Fibroblast of upper back skin (primary cell): ENCODE data around the gene CDCP1.

Experiments used
- DNase-seq: peaks from one replicate; pipeline ENCODE4 v3.0.0-alpha.2; 2013

CDCP1 gene

GRCh38 chr3:45145681-45146614, at the start of gene CDCP1:
TSS of gene CDCP1 (minus strand) at chr3:45146378. CDS start at chr3:45146287, 91 bp downstream.
- no peak for DNase-seq

- no peak for DNase-seq
Measured at GRCh38 chr3:45194791-45195190, 48.6 kb upstream of the CDCP1 start.

DNA sequence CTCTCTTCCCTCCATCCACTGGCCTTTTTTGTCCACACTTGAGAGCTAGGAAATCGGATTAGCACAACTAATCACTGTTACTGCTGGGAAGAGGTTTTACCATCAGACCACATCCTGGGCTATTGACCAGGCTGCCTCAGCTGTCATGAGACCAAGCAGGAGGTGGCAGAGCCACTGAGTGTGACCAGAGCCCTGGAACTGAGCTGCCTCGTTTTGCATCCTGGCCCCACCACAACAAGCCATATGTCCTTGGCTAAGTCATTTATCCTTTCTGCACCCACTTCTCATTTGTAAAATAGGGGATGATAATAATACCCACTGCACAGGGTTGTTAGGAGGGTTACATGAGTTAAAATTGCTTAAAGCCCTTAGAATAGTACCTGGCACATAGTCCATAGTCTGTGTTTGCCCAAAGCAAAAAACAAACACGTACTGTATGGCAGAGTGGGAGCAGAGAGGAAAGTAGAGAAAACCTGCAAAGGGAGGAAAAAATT, 45.8 kb upstream of the CDCP1 start:
- no peak for DNase-seq

GRCh38 chr3:45191424-45191823, 45.2 kb upstream of the CDCP1 start:
- DNase-seq = no peak

DNA sequence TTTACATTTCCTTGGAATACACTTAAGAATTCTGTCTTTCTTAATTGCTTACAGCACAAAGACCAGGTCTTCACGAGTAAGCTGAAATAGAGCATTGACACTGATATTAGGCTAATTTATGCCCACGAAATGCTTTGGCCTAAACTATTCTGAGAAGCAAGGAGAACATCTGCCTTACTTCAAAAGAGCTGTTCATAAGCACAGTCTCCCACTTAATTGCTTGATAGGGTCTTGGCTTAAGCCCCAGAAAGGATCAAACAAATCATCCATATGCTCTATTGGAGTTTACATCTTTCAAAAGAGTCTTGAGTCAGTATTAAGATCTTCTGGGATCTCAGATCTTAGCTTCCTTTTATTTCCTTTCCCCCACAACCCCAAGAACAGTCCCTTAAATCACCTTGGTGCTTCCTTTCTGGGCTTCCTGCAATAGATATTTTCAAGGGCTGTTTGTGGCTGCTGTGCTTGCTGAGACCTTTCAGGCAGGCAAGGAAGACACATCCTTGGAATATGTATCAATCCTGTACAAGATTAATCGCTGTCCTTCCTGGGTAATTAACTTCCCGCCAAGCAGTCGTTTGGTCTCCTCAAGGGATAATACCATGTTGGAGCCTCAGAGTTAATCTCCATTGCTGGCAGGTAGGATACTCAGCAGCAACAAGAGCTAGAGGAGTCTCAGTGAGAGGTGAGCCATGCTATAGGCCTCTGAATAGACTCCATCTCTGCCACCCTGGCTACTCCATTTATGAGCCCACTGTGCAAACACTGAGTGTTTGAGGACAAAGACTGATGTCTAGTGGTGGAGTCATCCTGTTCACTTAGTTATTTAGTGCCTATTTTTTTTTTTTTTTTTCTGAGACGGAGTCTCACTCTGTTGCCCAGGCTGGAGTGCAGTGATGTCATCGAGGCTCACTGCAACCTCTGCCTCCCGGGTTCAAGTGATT, 42.8 kb upstream of the CDCP1 start:
- peak; percentile 16 for DNase-seq

- DNase-seq = no peak
Measured at GRCh38 chr3:45187694-45188141, 41.5 kb upstream of the CDCP1 start.

DNA sequence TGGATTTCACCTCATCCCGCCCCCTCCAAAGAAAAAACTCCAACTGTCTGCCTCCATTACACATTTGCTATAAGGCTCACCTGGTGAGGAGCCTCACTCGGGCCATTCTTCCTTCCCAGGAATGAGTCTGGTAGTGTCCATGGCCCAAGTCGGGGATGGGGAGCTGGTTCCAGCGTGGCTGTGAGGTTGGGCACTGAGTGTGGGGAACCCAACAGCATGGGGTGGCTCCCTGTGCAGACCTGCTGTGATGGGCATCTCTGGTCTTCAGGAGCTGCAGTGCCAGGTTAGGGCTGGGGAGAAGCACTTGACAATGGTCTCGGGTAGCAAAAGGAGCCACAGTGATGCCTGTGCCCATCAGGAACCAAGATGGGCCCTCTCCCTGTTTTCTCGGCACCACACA, 40.7 kb upstream of the CDCP1 start:
- no peak for DNase-seq

- no peak for DNase-seq
Measured at GRCh38 chr3:45185461-45185860, 39.3 kb upstream of the CDCP1 start.

DNA sequence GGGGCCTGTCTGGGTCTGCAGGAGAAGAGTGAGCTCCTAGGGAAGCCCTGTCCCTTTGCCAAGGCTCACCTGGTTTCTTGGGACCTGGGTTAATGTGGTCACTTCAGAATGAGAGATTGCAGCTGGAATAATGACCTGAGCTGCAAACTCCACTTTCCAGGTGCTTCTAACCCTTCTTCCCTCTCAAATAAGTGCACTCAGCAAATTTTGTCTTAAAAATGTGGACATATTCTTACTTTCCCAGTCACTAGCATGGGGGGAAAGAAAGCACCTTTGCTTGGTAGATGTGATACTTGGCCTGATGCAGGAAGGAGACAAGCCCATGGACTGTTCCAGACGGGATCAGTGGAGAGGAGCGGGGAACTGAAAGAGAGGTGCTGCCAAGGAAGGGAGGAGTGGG, 38.9 kb upstream of the CDCP1 start:
- no peak for DNase-seq

DNA sequence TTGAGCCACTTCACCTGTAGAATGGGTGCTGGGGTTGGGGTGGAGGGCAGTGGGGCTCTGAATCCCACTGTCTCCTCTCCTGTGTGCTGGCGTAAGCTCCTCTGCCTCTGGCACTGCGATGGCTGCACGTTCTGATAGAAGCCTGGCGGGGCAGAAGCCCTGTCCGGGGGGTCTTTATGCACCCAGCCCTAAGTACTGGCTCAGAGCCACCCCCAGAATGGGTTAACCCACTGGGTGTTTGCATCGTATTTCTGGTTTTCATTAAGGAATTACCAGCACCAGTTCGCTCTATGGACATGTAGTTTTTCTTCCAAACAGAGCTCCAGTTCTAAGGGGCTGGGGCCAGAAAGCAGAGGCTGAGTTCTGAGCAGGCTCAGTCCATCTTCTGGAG, 37.7 kb upstream of the CDCP1 start:
- DNase-seq = peak; percentile 50

DNA sequence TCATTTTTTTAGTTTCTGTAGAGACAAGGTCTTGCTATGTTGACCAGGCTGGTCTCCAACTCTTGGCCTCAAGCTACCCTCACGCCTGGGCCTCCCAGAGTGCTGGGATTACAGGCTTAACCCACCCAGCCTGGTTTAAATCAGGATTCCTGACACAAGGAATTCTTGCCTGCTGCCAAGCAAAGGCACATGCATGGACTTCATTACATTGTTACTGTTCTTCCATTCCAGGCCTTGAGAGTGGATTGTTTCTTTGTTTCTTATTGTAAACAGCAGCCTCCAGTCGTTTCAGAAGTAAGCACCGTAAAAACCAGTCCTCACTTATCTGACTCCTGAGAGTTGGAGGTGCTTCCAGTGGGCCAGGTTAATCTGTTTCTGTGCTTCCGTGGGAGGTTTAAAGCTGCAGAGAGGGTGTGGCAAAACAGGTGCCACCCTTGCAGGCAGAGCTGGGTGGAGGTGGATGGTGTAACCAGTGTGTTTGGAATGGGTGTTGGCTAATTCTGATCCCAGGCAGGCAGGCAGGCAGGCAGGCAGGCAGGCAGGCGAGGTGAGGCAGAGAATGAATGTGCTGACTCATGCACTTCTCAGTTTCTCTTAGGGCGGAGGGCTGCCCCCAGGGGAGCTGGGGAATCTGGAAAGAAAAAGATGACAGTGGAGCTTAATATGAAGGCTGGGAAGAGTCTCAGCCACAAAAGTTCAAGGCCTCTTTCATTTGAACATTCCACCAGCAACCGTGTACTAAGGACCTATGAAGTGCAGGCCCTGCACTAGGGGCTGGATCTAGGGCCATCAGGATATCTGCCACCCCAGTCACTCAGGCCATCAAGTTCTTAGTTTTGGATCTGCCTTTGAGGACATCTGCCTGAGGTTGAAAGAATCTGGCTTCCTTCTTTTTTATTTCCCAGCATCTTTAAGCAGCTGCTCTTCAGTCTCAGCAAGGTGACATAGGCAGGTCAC, 37.0 kb upstream of the CDCP1 start:
- DNase-seq = peak; percentile 89

DNA sequence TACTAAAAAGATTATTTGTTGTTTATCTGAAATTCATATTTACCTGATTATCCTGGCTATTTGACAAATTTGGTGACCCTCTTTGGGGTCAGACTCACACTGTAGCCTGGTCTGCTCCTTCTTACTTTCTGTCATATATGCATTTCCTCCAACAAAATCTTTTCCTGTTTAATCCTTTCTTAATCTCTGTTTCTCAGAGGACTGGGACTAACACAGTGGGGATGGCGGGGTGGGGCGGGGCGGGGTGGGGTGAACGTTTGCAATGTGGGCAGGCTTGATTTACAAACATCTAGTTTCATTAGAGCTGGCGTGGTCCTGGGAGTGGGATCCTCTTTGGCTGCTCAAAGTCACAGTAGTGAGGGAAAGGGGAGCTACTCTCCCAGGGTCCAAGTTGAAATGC, 35.3 kb upstream of the CDCP1 start:
- DNase-seq = no peak

- no peak for DNase-seq
Measured at GRCh38 chr3:45180899-45181298, 34.7 kb upstream of the CDCP1 start.

DNA sequence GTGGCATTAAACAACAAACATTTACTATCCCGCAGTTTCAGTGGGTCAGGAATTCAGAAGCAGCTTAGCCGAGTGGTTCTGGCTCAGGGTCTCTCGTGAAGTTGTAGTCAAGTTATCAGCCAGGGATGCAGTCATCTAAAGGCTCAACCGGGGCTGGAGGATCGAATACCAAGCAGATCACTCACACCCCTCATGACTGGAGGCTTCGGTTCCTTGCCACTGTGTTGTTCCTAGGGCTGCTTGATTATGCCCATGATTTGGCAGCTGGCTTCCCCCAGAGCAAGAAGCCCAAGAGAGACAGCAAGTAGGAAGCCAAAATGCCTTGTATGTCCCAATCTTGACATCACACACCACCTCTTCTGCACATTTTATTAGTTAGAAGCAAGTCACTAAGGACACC, 33.9 kb upstream of the CDCP1 start:
- peak; percentile 75 for DNase-seq

GRCh38 chr3:45179163-45179562, 33.0 kb upstream of the CDCP1 start:
- no peak for DNase-seq

DNA sequence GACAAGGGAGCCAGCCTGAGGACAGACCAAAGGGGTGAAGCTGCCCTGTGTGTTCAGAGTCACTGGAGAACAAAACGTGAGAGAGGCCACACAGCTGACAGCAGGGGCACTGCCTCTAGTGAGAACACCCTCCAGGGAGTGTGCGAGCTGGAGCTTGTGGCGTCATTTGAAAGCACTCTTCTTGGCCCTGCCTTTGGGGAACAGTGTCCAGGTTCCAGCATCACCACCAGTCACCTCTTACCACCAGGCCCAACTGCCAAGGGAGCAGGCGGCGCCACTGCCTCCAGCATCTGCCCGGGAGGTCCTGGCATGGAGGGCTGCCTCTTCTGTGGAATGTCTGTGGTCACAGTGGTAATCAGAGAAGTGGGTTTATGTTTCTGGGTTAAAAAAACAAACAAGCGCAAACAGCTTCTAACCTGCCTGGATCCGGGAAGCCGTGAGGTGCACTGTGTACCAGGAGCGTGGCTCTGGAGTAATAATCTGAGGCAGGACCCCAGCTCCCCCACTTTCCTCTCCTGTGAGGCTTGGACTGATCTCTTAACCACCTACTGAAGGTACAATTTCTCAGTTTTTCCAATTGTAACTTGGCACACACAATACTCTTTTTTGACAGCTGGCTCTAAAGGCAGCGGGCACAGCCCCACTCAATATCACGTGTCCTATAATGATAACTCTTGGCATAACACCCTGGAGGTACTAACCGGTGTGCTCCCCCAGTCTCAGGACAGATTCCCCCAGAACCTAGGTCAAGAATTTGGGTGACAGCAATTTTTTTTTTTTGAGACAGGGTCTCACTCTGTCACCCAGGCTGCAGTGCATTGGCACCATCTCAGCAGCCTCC, 32.2 kb upstream of the CDCP1 start:
- peak; percentile 45 for DNase-seq

DNA sequence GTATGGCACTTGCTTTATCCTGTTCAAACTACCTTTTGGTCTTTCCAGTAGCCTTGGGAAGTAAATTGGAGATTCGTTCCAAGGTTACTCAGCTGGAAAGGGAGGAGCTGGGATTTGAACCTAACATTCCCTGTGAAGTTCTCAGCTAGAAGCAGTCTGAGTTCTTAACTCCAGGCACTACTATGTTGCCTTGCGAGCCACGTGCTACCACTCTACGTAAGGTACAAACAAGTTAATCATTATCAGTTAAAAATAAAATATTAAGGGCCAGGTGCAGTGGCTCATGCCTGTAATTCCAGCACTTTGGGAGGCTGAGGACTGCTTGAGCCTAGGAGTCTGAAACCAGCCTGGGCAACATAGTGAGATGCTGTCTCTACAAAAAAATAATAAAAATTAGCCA, 30.7 kb upstream of the CDCP1 start:
- no peak for DNase-seq

DNA sequence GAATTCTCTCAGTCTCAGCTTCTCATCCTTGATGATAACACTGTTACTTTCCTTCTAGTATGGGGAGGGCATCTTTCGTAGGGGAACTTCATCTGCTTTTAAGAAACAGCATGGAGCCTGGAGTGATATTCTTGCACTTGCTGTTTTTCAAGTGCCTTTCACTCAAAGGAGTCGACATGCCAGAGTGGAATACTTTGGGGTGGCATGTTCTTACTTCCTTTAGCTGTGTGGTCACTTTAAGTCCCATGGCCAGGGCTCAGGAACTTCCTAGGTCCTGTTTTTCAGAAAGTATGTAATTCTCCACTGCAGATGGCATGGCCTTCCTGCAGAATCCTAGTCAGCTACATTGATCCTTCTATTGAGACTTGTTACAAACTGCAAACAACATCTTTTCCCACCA, 28.1 kb upstream of the CDCP1 start:
- DNase-seq = no peak

- DNase-seq = no peak
Measured at GRCh38 chr3:45173776-45174175, 27.6 kb upstream of the CDCP1 start.

DNA sequence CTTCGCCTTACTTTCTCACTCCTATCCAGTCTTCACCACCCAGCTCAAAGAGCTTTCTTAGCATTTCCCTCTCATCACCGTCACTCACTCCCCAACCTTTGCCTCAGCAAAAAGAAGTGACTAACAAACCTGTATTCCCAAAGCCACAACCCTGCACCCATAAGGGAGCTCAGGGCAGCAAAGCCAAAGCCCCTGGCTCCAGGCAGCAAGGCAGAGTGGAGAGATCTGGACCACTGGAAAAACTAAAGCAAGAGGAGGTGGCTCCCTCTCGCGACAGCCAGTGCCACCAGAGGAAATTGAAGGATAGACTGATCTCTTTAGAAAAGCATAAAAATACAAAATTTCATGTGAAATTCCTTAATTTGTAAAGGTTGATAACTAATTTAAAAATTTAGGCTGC, 25.1 kb upstream of the CDCP1 start:
- no peak for DNase-seq

- DNase-seq = no peak
Measured at GRCh38 chr3:45170096-45170495, 23.9 kb upstream of the CDCP1 start.
